ENCODE data around the gene VAC14. TPM values are rescaled to one million over a fixed set of nuclear protein-coding genes. Genes with fewer than 3 reads are reported as not detected.

VAC14 gene
- total and polyA plus RNA-seq, 2 experiments from 2014 or later = 42.3 to 77.7 TPM

DNA sequence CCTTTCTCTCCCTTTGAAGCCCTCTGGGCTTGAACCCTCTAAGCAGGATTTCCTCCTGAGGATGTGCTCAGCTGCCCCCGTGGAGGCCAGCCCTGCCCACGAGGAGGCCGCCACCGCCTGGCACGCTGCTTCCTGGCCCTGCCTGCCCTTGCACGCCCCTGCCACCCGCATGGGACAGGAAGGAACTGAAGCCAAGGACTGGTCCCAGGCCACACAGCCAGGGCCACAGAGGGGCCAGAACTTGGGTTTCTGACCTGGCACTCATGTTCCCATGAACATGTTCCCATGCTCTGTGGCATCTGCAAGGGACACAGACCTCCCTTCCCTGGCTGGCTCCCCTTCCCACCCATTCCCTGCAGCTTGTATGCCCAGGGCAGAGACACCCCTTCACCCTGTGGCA is 91.0 kb downstream of the VAC14 start:
- H3K27ac Mint-ChIP-seq = no peak overlapping the region
- no peak overlapping the region for H3K4me3 ChIP-seq
- H3K27me3 ChIP-seq (ENCODE audit: insufficient read depth) = no peaks in the 10 kb centered on the region
- H3K4me3 Mint-ChIP-seq = no peak overlapping the region
- TF ChIP-seq, protein P1, sequence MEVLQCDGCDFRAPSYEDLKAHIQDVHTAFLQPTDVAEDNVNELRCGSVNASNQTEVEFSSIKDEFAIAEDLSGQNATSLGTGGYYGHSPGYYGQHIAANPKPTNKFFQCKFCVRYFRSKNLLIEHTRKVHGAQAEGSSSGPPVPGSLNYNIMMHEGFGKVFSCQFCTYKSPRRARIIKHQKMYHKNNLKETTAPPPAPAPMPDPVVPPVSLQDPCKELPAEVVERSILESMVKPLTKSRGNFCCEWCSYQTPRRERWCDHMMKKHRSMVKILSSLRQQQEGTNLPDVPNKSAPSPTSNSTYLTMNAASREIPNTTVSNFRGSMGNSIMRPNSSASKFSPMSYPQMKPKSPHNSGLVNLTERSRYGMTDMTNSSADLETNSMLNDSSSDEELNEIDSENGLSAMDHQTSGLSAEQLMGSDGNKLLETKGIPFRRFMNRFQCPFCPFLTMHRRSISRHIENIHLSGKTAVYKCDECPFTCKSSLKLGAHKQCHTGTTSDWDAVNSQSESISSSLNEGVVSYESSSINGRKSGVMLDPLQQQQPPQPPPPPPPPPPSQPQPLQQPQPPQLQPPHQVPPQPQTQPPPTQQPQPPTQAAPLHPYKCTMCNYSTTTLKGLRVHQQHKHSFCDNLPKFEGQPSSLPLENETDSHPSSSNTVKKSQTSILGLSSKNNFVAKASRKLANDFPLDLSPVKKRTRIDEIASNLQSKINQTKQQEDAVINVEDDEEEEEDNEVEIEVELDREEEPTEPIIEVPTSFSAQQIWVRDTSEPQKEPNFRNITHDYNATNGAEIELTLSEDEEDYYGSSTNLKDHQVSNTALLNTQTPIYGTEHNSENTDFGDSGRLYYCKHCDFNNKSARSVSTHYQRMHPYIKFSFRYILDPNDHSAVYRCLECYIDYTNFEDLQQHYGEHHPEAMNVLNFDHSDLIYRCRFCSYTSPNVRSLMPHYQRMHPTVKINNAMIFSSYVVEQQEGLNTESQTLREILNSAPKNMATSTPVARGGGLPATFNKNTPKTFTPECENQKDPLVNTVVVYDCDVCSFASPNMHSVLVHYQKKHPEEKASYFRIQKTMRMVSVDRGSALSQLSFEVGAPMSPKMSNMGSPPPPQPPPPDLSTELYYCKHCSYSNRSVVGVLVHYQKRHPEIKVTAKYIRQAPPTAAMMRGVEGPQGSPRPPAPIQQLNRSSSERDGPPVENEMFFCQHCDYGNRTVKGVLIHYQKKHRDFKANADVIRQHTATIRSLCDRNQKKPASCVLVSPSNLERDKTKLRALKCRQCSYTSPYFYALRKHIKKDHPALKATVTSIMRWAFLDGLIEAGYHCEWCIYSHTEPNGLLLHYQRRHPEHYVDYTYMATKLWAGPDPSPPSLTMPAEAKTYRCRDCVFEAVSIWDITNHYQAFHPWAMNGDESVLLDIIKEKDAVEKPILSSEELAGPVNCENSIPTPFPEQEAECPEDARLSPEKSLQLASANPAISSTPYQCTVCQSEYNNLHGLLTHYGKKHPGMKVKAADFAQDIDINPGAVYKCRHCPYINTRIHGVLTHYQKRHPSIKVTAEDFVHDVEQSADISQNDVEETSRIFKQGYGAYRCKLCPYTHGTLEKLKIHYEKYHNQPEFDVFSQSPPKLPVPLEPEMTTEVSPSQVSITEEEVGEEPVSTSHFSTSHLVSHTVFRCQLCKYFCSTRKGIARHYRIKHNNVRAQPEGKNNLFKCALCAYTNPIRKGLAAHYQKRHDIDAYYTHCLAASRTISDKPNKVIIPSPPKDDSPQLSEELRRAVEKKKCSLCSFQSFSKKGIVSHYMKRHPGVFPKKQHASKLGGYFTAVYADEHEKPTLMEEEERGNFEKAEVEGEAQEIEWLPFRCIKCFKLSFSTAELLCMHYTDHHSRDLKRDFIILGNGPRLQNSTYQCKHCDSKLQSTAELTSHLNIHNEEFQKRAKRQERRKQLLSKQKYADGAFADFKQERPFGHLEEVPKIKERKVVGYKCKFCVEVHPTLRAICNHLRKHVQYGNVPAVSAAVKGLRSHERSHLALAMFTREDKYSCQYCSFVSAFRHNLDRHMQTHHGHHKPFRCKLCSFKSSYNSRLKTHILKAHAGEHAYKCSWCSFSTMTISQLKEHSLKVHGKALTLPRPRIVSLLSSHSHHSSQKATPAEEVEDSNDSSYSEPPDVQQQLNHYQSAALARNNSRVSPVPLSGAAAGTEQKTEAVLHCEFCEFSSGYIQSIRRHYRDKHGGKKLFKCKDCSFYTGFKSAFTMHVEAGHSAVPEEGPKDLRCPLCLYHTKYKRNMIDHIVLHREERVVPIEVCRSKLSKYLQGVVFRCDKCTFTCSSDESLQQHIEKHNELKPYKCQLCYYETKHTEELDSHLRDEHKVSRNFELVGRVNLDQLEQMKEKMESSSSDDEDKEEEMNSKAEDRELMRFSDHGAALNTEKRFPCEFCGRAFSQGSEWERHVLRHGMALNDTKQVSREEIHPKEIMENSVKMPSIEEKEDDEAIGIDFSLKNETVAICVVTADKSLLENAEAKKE (CRISPR knock-in tag; IDR thresholded peaks at IDR 0.05) = no peak
- TF ChIP-seq NANOG (IDR thresholded peaks at IDR 0.05; ENCODE audit: borderline replicate concordance) (no peak), CREB1 (CRISPR knock-in tag; IDR thresholded peaks at IDR 0.05; ENCODE audit: low read depth) (no peak), EZH2 (IDR thresholded peaks at IDR 0.05; ENCODE audit: low read depth, unreplicated experiment) (no peak), POLR2AphosphoS5 (IDR thresholded peaks at IDR 0.05; ENCODE audit: low read depth) (no peak), ZNF114 (CRISPR knock-in tag; IDR thresholded peaks at IDR 0.05) (no peak), JUNB (IDR thresholded peaks at IDR 0.05; ENCODE audit: unreplicated experiment) (no peak), EZH2phosphoT487 (IDR thresholded peaks at IDR 0.05; ENCODE audit: unreplicated experiment) (no peak), ZNF331 (CRISPR knock-in tag; IDR thresholded peaks at IDR 0.05; ENCODE audit: low read depth) (no peak), STAT1 (IDR thresholded peaks at IDR 0.05; ENCODE audit: unreplicated experiment) (no peak)
- TF ChIP-seq, protein P2, sequence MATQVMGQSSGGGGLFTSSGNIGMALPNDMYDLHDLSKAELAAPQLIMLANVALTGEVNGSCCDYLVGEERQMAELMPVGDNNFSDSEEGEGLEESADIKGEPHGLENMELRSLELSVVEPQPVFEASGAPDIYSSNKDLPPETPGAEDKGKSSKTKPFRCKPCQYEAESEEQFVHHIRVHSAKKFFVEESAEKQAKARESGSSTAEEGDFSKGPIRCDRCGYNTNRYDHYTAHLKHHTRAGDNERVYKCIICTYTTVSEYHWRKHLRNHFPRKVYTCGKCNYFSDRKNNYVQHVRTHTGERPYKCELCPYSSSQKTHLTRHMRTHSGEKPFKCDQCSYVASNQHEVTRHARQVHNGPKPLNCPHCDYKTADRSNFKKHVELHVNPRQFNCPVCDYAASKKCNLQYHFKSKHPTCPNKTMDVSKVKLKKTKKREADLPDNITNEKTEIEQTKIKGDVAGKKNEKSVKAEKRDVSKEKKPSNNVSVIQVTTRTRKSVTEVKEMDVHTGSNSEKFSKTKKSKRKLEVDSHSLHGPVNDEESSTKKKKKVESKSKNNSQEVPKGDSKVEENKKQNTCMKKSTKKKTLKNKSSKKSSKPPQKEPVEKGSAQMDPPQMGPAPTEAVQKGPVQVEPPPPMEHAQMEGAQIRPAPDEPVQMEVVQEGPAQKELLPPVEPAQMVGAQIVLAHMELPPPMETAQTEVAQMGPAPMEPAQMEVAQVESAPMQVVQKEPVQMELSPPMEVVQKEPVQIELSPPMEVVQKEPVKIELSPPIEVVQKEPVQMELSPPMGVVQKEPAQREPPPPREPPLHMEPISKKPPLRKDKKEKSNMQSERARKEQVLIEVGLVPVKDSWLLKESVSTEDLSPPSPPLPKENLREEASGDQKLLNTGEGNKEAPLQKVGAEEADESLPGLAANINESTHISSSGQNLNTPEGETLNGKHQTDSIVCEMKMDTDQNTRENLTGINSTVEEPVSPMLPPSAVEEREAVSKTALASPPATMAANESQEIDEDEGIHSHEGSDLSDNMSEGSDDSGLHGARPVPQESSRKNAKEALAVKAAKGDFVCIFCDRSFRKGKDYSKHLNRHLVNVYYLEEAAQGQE (IDR thresholded peaks at IDR 0.05; ENCODE audit: unreplicated experiment) = no peak
- TF ChIP-seq, protein P3, sequence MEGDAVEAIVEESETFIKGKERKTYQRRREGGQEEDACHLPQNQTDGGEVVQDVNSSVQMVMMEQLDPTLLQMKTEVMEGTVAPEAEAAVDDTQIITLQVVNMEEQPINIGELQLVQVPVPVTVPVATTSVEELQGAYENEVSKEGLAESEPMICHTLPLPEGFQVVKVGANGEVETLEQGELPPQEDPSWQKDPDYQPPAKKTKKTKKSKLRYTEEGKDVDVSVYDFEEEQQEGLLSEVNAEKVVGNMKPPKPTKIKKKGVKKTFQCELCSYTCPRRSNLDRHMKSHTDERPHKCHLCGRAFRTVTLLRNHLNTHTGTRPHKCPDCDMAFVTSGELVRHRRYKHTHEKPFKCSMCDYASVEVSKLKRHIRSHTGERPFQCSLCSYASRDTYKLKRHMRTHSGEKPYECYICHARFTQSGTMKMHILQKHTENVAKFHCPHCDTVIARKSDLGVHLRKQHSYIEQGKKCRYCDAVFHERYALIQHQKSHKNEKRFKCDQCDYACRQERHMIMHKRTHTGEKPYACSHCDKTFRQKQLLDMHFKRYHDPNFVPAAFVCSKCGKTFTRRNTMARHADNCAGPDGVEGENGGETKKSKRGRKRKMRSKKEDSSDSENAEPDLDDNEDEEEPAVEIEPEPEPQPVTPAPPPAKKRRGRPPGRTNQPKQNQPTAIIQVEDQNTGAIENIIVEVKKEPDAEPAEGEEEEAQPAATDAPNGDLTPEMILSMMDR (conservative IDR thresholded peaks at IDR 0.05; ENCODE audit: low read depth in 2 of 2) = no peak
- TF ChIP-seq, protein P4, sequence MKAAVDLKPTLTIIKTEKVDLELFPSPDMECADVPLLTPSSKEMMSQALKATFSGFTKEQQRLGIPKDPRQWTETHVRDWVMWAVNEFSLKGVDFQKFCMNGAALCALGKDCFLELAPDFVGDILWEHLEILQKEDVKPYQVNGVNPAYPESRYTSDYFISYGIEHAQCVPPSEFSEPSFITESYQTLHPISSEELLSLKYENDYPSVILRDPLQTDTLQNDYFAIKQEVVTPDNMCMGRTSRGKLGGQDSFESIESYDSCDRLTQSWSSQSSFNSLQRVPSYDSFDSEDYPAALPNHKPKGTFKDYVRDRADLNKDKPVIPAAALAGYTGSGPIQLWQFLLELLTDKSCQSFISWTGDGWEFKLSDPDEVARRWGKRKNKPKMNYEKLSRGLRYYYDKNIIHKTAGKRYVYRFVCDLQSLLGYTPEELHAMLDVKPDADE (IDR thresholded peaks at IDR 0.05) = no peak
- H3K9me2 ChIP-seq (ENCODE audit: insufficient read depth) = no peaks in the 10 kb centered on the region
- H3K4me2 ChIP-seq = no peak overlapping the region
- no peaks in the 10 kb centered on the region for H3K36me3 ChIP-seq (ENCODE audit: insufficient read depth)
- H3F3A ChIP-seq (replicated peaks; ENCODE audit: low read depth) = peaks cover 6% of the 10 kb centered on the region; the same call in 1 of the 2 replicates
- peaks cover 20% of the 10 kb centered on the region for H3K27me3 Mint-ChIP-seq (ENCODE audit: insufficient read depth, low read depth, poor library complexity)
- DNase-seq (ENCODE audit: low spot score) (no peak), ATAC-seq (no peak)
- H3K79me2 ChIP-seq (replicated peaks; ENCODE audit: insufficient read depth) = no peaks in the 10 kb centered on the region
- H3K9me3 Mint-ChIP-seq = no peaks in the 10 kb centered on the region; the same call in 2 of the 3 replicates
- H4K20me1 ChIP-seq (replicated peaks; ENCODE audit: insufficient read depth) = no peaks in the 10 kb centered on the region
- H2AFZ ChIP-seq = no peak overlapping the region
- peaks cover 61% of the 10 kb centered on the region for H3K4me1 Mint-ChIP-seq
- H3K36me3 Mint-ChIP-seq (ENCODE audit: low read depth) = no peaks in the 10 kb centered on the region
- H3K27ac ChIP-seq (ENCODE audit: low read depth) = no peak overlapping the region; the same call in 1 of the 2 replicates
- H3K4me1 ChIP-seq (ENCODE audit: insufficient read depth) = peaks cover 26% of the 10 kb centered on the region

Data from GM23338 (cell line).